SK-N-SH treated with all-trans-retinoic acid at 6 μM for 48 hours (cell line): ENCODE results near the gene CERS5.

ENCODE experiments used
- ATAC-seq: fragments of 200-7000 bp; cut with Tn5 transposase; 3 replicates; pipeline ENCODE4 v1.9.1; 2020; ENCODE audit warnings: mild to moderate bottlenecking, moderate library complexity
- CREB5 ChIP-seq: fragments of 250-450 bp; sonication (Bioruptor Pico); IDR thresholded peaks from 2 replicates; pipeline ENCODE4 v1.5.1; 2020; ENCODE audit warnings: low read depth, mild to moderate bottlenecking, moderate library complexity
- CSDC2 ChIP-seq: fragments of 250-450 bp; sonication (Bioruptor Pico); IDR thresholded peaks from 2 replicates; pipeline ENCODE4 v1.5.0; 2020; ENCODE audit warnings: mild to moderate bottlenecking, moderate library complexity
- CSRNP3 ChIP-seq: fragments of 250-450 bp; sonication (Bioruptor Pico); IDR thresholded peaks from 2 replicates; pipeline ENCODE4 v1.5.1; 2021; ENCODE audit warnings: mild to moderate bottlenecking, moderate library complexity
- ESRRG ChIP-seq: fragments of 250-450 bp; sonication (Bioruptor Pico); IDR thresholded peaks from 2 replicates; pipeline ENCODE4 v1.6.1; 2021; ENCODE audit warnings: mild to moderate bottlenecking
- GLIS3 ChIP-seq: fragments of 250-450 bp; sonication (Bioruptor Pico); IDR thresholded peaks from 2 replicates; pipeline ENCODE4 v1.5.0; 2020; ENCODE audit warnings: mild to moderate bottlenecking, moderate library complexity
- ISL1 ChIP-seq: fragments of 250-450 bp; sonication (Bioruptor Pico); IDR thresholded peaks from 2 replicates; pipeline ENCODE4 v2.1.2; 2022; ENCODE audit warnings: mild to moderate bottlenecking, moderate library complexity
- OSR1 ChIP-seq: fragments of 250-450 bp; sonication (Bioruptor Pico); IDR thresholded peaks from 2 replicates; pipeline ENCODE4 v1.8.0; 2022; ENCODE audit warnings: moderate library complexity, mild to moderate bottlenecking, inconsistent platforms
- PATZ1 ChIP-seq: fragments of 250-450 bp; sonication (Bioruptor Pico); IDR thresholded peaks from 2 replicates; pipeline ENCODE4 v1.8.0; 2020; ENCODE audit warnings: mild to moderate bottlenecking, moderate library complexity, borderline replicate concordance
- POU6F1 ChIP-seq: fragments of 250-450 bp; sonication (Bioruptor Pico); IDR thresholded peaks from 2 replicates; pipeline ENCODE4 v1.8.0; 2021; ENCODE audit warnings: low read depth, mild to moderate bottlenecking, moderate library complexity, borderline replicate concordance
- PPARA ChIP-seq: fragments of 250-450 bp; sonication (Bioruptor Pico); IDR thresholded peaks from 2 replicates; pipeline ENCODE4 v1.5.0; 2020; ENCODE audit warnings: mild to moderate bottlenecking, borderline replicate concordance
- RARB ChIP-seq: fragments of 250-450 bp; sonication (Bioruptor Pico); IDR thresholded peaks from 2 replicates; pipeline ENCODE4 v1.8.0; 2021; ENCODE audit warnings: mild to moderate bottlenecking, moderate library complexity
- TCF4 ChIP-seq: fragments of 250-450 bp; sonication (Bioruptor Pico); IDR thresholded peaks from 2 replicates; pipeline ENCODE4 v1.8.0; 2021; ENCODE audit warnings: mild to moderate bottlenecking, moderate library complexity, borderline replicate concordance
- TOX ChIP-seq: fragments of 250-450 bp; sonication (Bioruptor Pico); IDR thresholded peaks from 2 replicates; pipeline ENCODE4 v1.8.0; 2021; ENCODE audit warnings: mild to moderate bottlenecking, moderate library complexity, borderline replicate concordance
- ZC3H10 ChIP-seq: fragments of 250-450 bp; sonication (Bioruptor Pico); IDR thresholded peaks from 2 replicates; pipeline ENCODE4 v1.5.1; 2021; ENCODE audit warnings: mild to moderate bottlenecking, moderate library complexity
- ZNF70 ChIP-seq: fragments of 450-650 bp; formaldehyde crosslinking; IDR thresholded peaks from 2 replicates; pipeline ENCODE4 v1.5.0; 2020; ENCODE audit warnings: mild to moderate bottlenecking, moderate library complexity
- ZNF8 ChIP-seq: fragments of 450-650 bp; formaldehyde crosslinking; IDR thresholded peaks from 2 replicates; pipeline ENCODE4 v1.5.0; 2020; ENCODE audit warnings: mild to moderate bottlenecking, moderate library complexity
- TF ChIP-seq, protein P1 (sequence below): fragments of 250-450 bp; sonication (Bioruptor Pico); IDR thresholded peaks from 2 replicates; pipeline ENCODE4 v1.5.0; 2020; ENCODE audit warnings: mild to moderate bottlenecking, moderate library complexity

Gene CERS5

DNA sequence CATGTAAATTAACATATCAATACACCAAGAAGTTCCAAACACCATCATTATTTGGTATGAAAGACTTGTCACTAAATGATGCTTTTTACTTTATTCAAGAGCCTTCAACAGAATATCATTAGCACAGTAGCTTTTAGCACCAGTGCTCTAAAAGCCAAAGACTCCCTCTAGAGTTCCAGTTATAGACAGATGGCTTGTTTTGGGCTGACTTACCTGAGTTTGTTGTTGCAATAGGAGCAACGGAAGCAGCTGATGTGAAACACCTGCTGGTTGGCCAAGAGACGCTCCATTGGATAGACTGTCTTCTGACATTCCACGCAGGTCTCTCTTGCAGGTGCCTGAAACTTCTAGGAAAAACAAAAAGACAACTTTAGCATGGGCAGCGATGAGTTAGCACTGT, 14.5 kb upstream of the CERS5 start (continued):
- TF ChIP-seq CREB5: no peak
- TF ChIP-seq RARB: no peak
- TF ChIP-seq CSDC2: no peak
- TF ChIP-seq ISL1 (CRISPR knock-in tag): no peak
- no peak for TF ChIP-seq OSR1 (CRISPR knock-in tag)
- TF ChIP-seq ZNF70 (CRISPR knock-in tag): no peak
- TF ChIP-seq GLIS3 (CRISPR knock-in tag): no peak
- no peak for TF ChIP-seq PATZ1
- TF ChIP-seq, all 23 proteins: peak for 0

- ATAC-seq: no peak
- TF ChIP-seq CREB5: no peak
- no peak for TF ChIP-seq PPARA
- TF ChIP-seq ZNF70 (CRISPR knock-in tag): no peak
- no peak for TF ChIP-seq CSRNP3 (CRISPR knock-in tag)
- TF ChIP-seq TCF4 (CRISPR knock-in tag): no peak
- no peak for TF ChIP-seq GLIS3 (CRISPR knock-in tag)
- TF ChIP-seq RARB: no peak
- TF ChIP-seq ZNF8 (CRISPR knock-in tag): no peak
- TF ChIP-seq, all 23 proteins: peak for 0
These were observed 8.5 kb upstream of the CERS5 start for GRCh38 chr12:50175716-50176026.

DNA sequence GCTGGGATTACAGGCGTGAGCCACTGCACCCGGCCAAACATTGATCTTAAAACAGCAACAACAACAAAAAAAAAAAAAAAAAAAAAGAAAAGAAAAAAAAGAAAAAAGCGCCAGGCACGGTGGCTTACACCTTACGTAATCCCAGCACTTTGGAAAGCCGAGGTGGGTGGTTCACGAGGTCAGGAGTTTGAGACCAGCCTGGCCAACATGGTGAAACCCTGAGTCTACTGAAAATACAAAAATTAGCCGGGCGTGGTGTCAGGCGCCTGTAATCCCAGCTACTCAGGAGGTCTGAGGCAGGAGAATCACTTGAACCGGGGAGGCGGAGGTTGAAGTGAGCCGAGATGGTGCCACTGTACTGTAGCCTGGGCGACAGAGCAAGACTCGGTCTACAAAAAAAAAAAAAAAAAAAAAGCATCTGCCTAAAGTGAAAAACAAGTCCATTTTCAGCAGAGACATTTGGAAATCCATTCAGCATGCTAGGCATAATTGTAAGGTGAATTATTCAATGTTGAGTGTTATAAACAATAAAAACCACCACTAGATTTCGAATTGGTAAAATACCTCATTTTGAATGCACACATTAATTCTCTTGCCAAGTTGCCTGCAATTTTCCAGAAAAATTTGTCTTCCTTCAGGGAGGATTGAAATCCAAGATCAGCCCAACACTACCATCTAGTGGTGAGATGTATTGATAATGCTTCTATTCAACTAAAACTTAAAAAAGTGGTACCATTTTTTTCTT, 8.0 kb upstream of the CERS5 start:
- peak; percentile 53; the same call in 2 of the 3 replicates for ATAC-seq
- TF ChIP-seq POU6F1 (no peak), ZNF8 (CRISPR knock-in tag) (no peak), CSRNP3 (CRISPR knock-in tag) (no peak), PPARA (no peak), RARB (no peak), ZNF70 (CRISPR knock-in tag) (no peak), ESRRG (CRISPR knock-in tag) (no peak), TOX (CRISPR knock-in tag) (no peak), OSR1 (CRISPR knock-in tag) (no peak), ZC3H10 (CRISPR knock-in tag) (no peak), TCF4 (CRISPR knock-in tag) (no peak), ISL1 (CRISPR knock-in tag) (no peak)
- TF ChIP-seq, protein P1, sequence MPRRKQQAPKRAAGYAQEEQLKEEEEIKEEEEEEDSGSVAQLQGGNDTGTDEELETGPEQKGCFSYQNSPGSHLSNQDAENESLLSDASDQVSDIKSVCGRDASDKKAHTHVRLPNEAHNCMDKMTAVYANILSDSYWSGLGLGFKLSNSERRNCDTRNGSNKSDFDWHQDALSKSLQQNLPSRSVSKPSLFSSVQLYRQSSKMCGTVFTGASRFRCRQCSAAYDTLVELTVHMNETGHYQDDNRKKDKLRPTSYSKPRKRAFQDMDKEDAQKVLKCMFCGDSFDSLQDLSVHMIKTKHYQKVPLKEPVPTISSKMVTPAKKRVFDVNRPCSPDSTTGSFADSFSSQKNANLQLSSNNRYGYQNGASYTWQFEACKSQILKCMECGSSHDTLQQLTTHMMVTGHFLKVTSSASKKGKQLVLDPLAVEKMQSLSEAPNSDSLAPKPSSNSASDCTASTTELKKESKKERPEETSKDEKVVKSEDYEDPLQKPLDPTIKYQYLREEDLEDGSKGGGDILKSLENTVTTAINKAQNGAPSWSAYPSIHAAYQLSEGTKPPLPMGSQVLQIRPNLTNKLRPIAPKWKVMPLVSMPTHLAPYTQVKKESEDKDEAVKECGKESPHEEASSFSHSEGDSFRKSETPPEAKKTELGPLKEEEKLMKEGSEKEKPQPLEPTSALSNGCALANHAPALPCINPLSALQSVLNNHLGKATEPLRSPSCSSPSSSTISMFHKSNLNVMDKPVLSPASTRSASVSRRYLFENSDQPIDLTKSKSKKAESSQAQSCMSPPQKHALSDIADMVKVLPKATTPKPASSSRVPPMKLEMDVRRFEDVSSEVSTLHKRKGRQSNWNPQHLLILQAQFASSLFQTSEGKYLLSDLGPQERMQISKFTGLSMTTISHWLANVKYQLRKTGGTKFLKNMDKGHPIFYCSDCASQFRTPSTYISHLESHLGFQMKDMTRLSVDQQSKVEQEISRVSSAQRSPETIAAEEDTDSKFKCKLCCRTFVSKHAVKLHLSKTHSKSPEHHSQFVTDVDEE (CRISPR knock-in tag): no peak
- TF ChIP-seq, all 23 proteins: peak for 0
